GM23338 (cell line): ENCODE results near the gene TSFM. TPM values are rescaled to one million over a fixed set of nuclear protein-coding genes. Genes with fewer than 3 reads are reported as not detected.

Experiments used
- ATAC-seq: fragments of 200-7000 bp; cut with Tn5 transposase; 3 replicates; pipeline ENCODE4 v1.9.1; 2020
- DNase-seq: peaks from one replicate; pipeline ENCODE4 v3.0.0-alpha.2; 2015; ENCODE audit warnings: low spot score
- H2AFZ ChIP-seq: fragments of 200-600 bp; sonication (generic); 2 replicates; pipeline ENCODE4 v1.8.0; 2016; ENCODE audit warnings: antibody characterized with exemption, mild to moderate bottlenecking, moderate library complexity
- H3F3A ChIP-seq: fragments of 200-600 bp; sonication (generic); replicated peaks from 2 replicates; pipeline ENCODE4 v1.8.0; 2017; ENCODE audit warnings: antibody characterized with exemption, mixed run types, low read depth
- H3K27ac ChIP-seq: fragments of 200-600 bp; sonication (generic); 2 replicates; pipeline ENCODE4 v1.6.1; 2016; ENCODE audit warnings: low read depth
- H3K27me3 ChIP-seq: fragments of 200-600 bp; sonication (generic); 2 replicates; pipeline ENCODE4 v1.8.0; 2016; ENCODE audit warnings: mild to moderate bottlenecking, mixed run types, moderate library complexity; ENCODE audit not compliant: insufficient read depth
- H3K36me3 ChIP-seq: fragments of 200-600 bp; sonication (generic); 2 replicates; pipeline ENCODE4 v1.8.0; 2016; ENCODE audit warnings: mild to moderate bottlenecking; ENCODE audit not compliant: insufficient read depth
- H3K4me1 ChIP-seq: fragments of 200-600 bp; sonication (generic); 2 replicates; pipeline ENCODE4 v1.8.0; 2016; ENCODE audit warnings: mild to moderate bottlenecking, moderate library complexity; ENCODE audit not compliant: insufficient read depth
- H3K4me2 ChIP-seq: fragments of 200-600 bp; sonication (generic); 2 replicates; pipeline ENCODE4 v1.7.1; 2017; ENCODE audit warnings: mixed run types
- H3K4me3 ChIP-seq: fragments of 200-600 bp; sonication (generic); 2 replicates; pipeline ENCODE4 v1.6.1; 2016; ENCODE audit warnings: mixed run types
- H3K79me2 ChIP-seq: fragments of 200-600 bp; sonication (generic); replicated peaks from 2 replicates; pipeline ENCODE4 v1.8.0; 2017; ENCODE audit warnings: mild to moderate bottlenecking; ENCODE audit not compliant: insufficient read depth
- H3K9me2 ChIP-seq: fragments of 200-600 bp; sonication (generic); 2 replicates; pipeline ENCODE4 v1.8.0; 2017; ENCODE audit not compliant: insufficient read depth
- H4K20me1 ChIP-seq: fragments of 200-600 bp; sonication (generic); replicated peaks from 2 replicates; pipeline ENCODE4 v1.8.0; 2017; ENCODE audit warnings: mild to moderate bottlenecking; ENCODE audit not compliant: insufficient read depth
- H3K27ac Mint-ChIP-seq: 2 replicates; pipeline ENCODE4 v1.8.0; 2020; ENCODE audit warnings: inconsistent platforms, mild to moderate bottlenecking, moderate library complexity, mixed read lengths
- H3K27me3 Mint-ChIP-seq: 3 replicates; pipeline ENCODE4 v1.8.0; 2022; ENCODE audit warnings: low read depth, mild to moderate bottlenecking, moderate library complexity, mixed read lengths, inconsistent platforms; ENCODE audit not compliant: insufficient read depth, poor library complexity
- H3K36me3 Mint-ChIP-seq: 3 replicates; pipeline ENCODE4 v1.8.0; 2021; ENCODE audit warnings: low read depth, mild to moderate bottlenecking, inconsistent platforms, moderate library complexity, mixed read lengths
- H3K4me1 Mint-ChIP-seq: 3 replicates; pipeline ENCODE4 v1.8.0; 2020; ENCODE audit warnings: mild to moderate bottlenecking, inconsistent platforms, mixed read lengths
- H3K4me3 Mint-ChIP-seq: 3 replicates; pipeline ENCODE4 v1.8.0; 2021; ENCODE audit warnings: moderate library complexity, mild to moderate bottlenecking, inconsistent platforms, mixed read lengths
- H3K9me3 Mint-ChIP-seq: 3 replicates; pipeline ENCODE4 v1.8.0; 2020; ENCODE audit warnings: moderate library complexity, mild to moderate bottlenecking, inconsistent platforms, mixed read lengths
- CREB1 ChIP-seq: fragments of 250-450 bp; sonication (Bioruptor Pico); IDR thresholded peaks from 2 replicates; pipeline ENCODE4 v1.5.0; 2020; ENCODE audit warnings: low read depth, mild to moderate bottlenecking, moderate library complexity
- EZH2 ChIP-seq: fragments of 200-600 bp; sonication (generic); IDR thresholded peaks from one replicate; pipeline ENCODE4 v1.8.0; 2017; ENCODE audit warnings: antibody characterized with exemption, mild to moderate bottlenecking, low read depth; ENCODE audit not compliant: unreplicated experiment
- JUNB ChIP-seq: IDR thresholded peaks from one replicate; pipeline ENCODE4 v1.6.1; 2016; ENCODE audit warnings: antibody characterized with exemption; ENCODE audit not compliant: unreplicated experiment
- POLR2AphosphoS5 ChIP-seq: IDR thresholded peaks from 2 replicates; pipeline ENCODE4 v1.6.1; 2016; ENCODE audit warnings: antibody characterized with exemption, low read depth
- ZNF331 ChIP-seq: fragments of 250-450 bp; sonication (Bioruptor Pico); IDR thresholded peaks from 2 replicates; pipeline ENCODE4 v1.5.0; 2020; ENCODE audit warnings: low read depth, mild to moderate bottlenecking, moderate library complexity
- ZNF462 ChIP-seq: fragments of 250-450 bp; sonication (Bioruptor Pico); IDR thresholded peaks from 2 replicates; pipeline ENCODE4 v1.5.0; 2020; ENCODE audit warnings: mild to moderate bottlenecking, moderate library complexity
- polyA plus RNA-seq: library from polyadenylated mRNA; unstranded; fragments of >200 nt; fragmentation: Nextera tagmentation; extraction: Ambion mirVana; gene quantifications from 2 replicates; pipeline ENCODE4 v1.2.1, GENCODE V29; 2016
- total RNA-seq: library from RNA; depleted of rRNA; stranded (reverse); fragments of >200 nt; shearing (Covaris generic); gene quantifications from 2 replicates; pipeline ENCODE4 v1.2.3, GENCODE V29; 2014

Gene TSFM
- total and polyA plus RNA-seq, 2 experiments from 2014 or later = 29.5 to 43.1 TPM

- no peak for TF ChIP-seq ZNF462 (CRISPR knock-in tag)
- TF ChIP-seq JUNB = no peak
Observed at GRCh38 chr12:57793920-57794319, 11.3 kb downstream of the TSFM start (continued).

GRCh38 chr12:57795354-57795753 lies 12.8 kb downstream of the TSFM start:
- ATAC-seq (no peak), DNase-seq (no peak)
- Histone ChIP-seq H4K20me1 (peaks cover 4% of the 10 kb centered on the region), H3K4me1 (no peaks in the 10 kb centered on the region), H2AFZ (no peak overlapping the region), H3K4me3 (no peak overlapping the region), H3K79me2 (no peaks in the 10 kb centered on the region), H3K9me2 (no peaks in the 10 kb centered on the region), H3K27me3 (no peaks in the 10 kb centered on the region), H3K27ac (no peak overlapping the region), H3K36me3 (peaks cover 46% of the 10 kb centered on the region), H3K4me2 (no peak overlapping the region), H3F3A (no peaks in the 10 kb centered on the region)
- H3K9me3 Mint-ChIP-seq = no peaks in the 10 kb centered on the region
- peaks cover 55% of the 10 kb centered on the region for H3K36me3 Mint-ChIP-seq
- no peaks in the 10 kb centered on the region for H3K4me1 Mint-ChIP-seq
- H3K27me3 Mint-ChIP-seq = no peaks in the 10 kb centered on the region
- no peak overlapping the region for H3K27ac Mint-ChIP-seq
- no peak overlapping the region for H3K4me3 Mint-ChIP-seq
- TF ChIP-seq EZH2 (no peak), CREB1 (no peak), ZNF462 (CRISPR knock-in tag) (no peak), POLR2AphosphoS5 (no peak), ZNF331 (no peak)
